HepG2 (cell line): ENCODE measurements around the gene CCDC142. TPM values are rescaled to one million over a fixed set of nuclear protein-coding genes. Genes with fewer than 3 reads are reported as not detected.

Experiments used
- BATF2 ChIP-seq: sonication (generic); formaldehyde crosslinking; IDR thresholded peaks from 2 replicates; pipeline ENCODE4 v1.8.0; 2022; ENCODE audit warnings: mild to moderate bottlenecking, missing genetic modification reagents, moderate library complexity
- BORCS8-MEF2B ChIP-seq: sonication (generic); formaldehyde crosslinking; IDR thresholded peaks from 2 replicates; pipeline ENCODE4 v1.8.0; 2022; ENCODE audit warnings: mild to moderate bottlenecking, missing genetic modification reagents
- CHCHD3 ChIP-seq: sonication (generic); formaldehyde crosslinking; IDR thresholded peaks from 2 replicates; pipeline ENCODE4 v1.8.0; 2022; ENCODE audit warnings: mild to moderate bottlenecking, missing genetic modification reagents, moderate library complexity
- CREB3 ChIP-seq: sonication (generic); formaldehyde crosslinking; IDR thresholded peaks from 2 replicates; pipeline ENCODE4 v1.5.0; 2020; ENCODE audit warnings: missing genetic modification reagents
- DNMT3B ChIP-seq: conservative IDR thresholded peaks from 2 replicates; pipeline ENCODE4 v1.6.1; 2016; ENCODE audit warnings: missing biosample characterization, control low read depth
- HES4 ChIP-seq: sonication (generic); formaldehyde crosslinking; IDR thresholded peaks from 2 replicates; pipeline ENCODE4 v1.9.0; 2021; ENCODE audit warnings: mild to moderate bottlenecking, missing genetic modification reagents, borderline replicate concordance
- NBN ChIP-seq: fragments of 450-650 bp; conservative IDR thresholded peaks from 2 replicates; pipeline ENCODE4 v1.6.1; 2017
- PATZ1 ChIP-seq: sonication (generic); formaldehyde crosslinking; IDR thresholded peaks from 2 replicates; pipeline ENCODE4 v1.4.0; 2020; ENCODE audit warnings: missing genetic modification reagents
- PLRG1 ChIP-seq: fragments of 450-650 bp; conservative IDR thresholded peaks from 2 replicates; pipeline ENCODE4 v1.6.1; 2016
- POGK ChIP-seq: sonication (generic); formaldehyde crosslinking; conservative IDR thresholded peaks from 2 replicates; pipeline ENCODE4 v1.8.0; 2022; ENCODE audit warnings: mild to moderate bottlenecking, moderate library complexity, missing genetic modification reagents
- POGZ ChIP-seq: sonication (generic); formaldehyde crosslinking; IDR thresholded peaks from 2 replicates; pipeline ENCODE4 v1.4.0; 2020; ENCODE audit warnings: mild to moderate bottlenecking, missing genetic modification reagents
- POLR2AphosphoS5 ChIP-seq: IDR thresholded peaks from 2 replicates; pipeline ENCODE4 v1.6.1; 2012; ENCODE audit warnings: low read depth, low read length
- RXRA ChIP-seq: sonication (generic); formaldehyde crosslinking; IDR thresholded peaks from 2 replicates; pipeline ENCODE4 v1.5.1; 2020; ENCODE audit warnings: missing genetic modification reagents
- SIN3A ChIP-seq: IDR thresholded peaks from 2 replicates; pipeline ENCODE4 v1.6.1; 2011; ENCODE audit warnings: low read depth, mild to moderate bottlenecking, control low read depth, low read length, borderline replicate concordance
- SP4 ChIP-seq: sonication (generic); formaldehyde crosslinking; IDR thresholded peaks from 2 replicates; pipeline ENCODE4 v1.8.1; 2023; ENCODE audit warnings: mild to moderate bottlenecking, missing genetic modification reagents
- SSRP1 ChIP-seq: IDR thresholded peaks from 2 replicates; pipeline ENCODE4 v1.6.1; 2016; ENCODE audit warnings: control low read depth
- U2AF2 ChIP-seq: fragments of 200-400 bp; formaldehyde crosslinking; IDR thresholded peaks from 2 replicates; pipeline ENCODE4 v1.6.1; 2017; ENCODE audit warnings: low read depth, mild to moderate bottlenecking, low read length
- ZBTB14 ChIP-seq: sonication (generic); formaldehyde crosslinking; IDR thresholded peaks from 2 replicates; pipeline ENCODE4 v1.4.0; 2020; ENCODE audit warnings: missing genetic modification reagents
- ZC3H4 ChIP-seq: sonication (generic); formaldehyde crosslinking; IDR thresholded peaks from 2 replicates; pipeline ENCODE4 v1.4.0; 2020; ENCODE audit warnings: missing genetic modification reagents, borderline replicate concordance
- ZFY ChIP-seq: sonication (generic); formaldehyde crosslinking; IDR thresholded peaks from 2 replicates; pipeline ENCODE4 v1.4.0; 2020; ENCODE audit warnings: missing genetic modification reagents
- ZNF451 ChIP-seq: sonication (generic); formaldehyde crosslinking; IDR thresholded peaks from 2 replicates; pipeline ENCODE4 v1.5.0; 2020; ENCODE audit warnings: mild to moderate bottlenecking, missing genetic modification reagents
- ZNF83 ChIP-seq: sonication (generic); formaldehyde crosslinking; IDR thresholded peaks from 2 replicates; pipeline ENCODE4 v1.4.0; 2020; ENCODE audit warnings: missing genetic modification reagents, mild to moderate bottlenecking, borderline replicate concordance
- polyA plus RNA-seq, 8 experiments: library from polyadenylated mRNA; depleted of rRNA in 3 of 8; stranded (reverse) in 7 of 8; unstranded in 1 of 8; fragments of >200 nt; fragmentation: Illumina TruSeq in 4 of 8; extraction: Trizol in 4 of 8; gene quantifications; 2 replicates each; pipeline versions ENCODE4 v1.2.1 to v1.2.3, GENCODE V29; 2011 to 2016; ENCODE audit warnings: low read depth in 4 of 8, missing spikeins in 1 of 8, mixed read lengths in 1 of 8; ENCODE audit not compliant: insufficient read depth in 1 of 8
- total RNA-seq, 5 experiments: library from RNA; depleted of rRNA; stranded (reverse); fragments of >200 nt; fragmentation: Illumina TruSeq; extraction: Trizol; gene quantifications; 2 replicates each; pipeline ENCODE4 v1.2.3, GENCODE V29; 2016; ENCODE audit warnings: low read depth in 1 of 5

The CCDC142 gene
- total and polyA plus RNA-seq, 2 of the 13 experiments (the other 11 are each of a cell fraction or from before 2014, with no cell fraction given): 14.7 to 30.4 TPM

- TF ChIP-seq BORCS8-MEF2B (CRISPR knock-in tag): peak; percentile 62; the same call in 1 of the 2 replicates
- TF ChIP-seq SP4 (CRISPR knock-in tag): no peak
- TF ChIP-seq ZNF451 (CRISPR knock-in tag): 0 out of 2 replicates have a peak, but pooled peaks have one; percentile 11
- no peak for TF ChIP-seq NBN
- TF ChIP-seq U2AF2: no peak
- no peak for TF ChIP-seq SIN3A
- no peak for TF ChIP-seq BATF2 (CRISPR knock-in tag)
- TF ChIP-seq ZC3H4 (CRISPR knock-in tag): 0 out of 2 replicates have a peak, but pooled peaks have one; percentile 27
- TF ChIP-seq CHCHD3 (CRISPR knock-in tag): no peak
- no peak for TF ChIP-seq POGK (CRISPR knock-in tag)
- no peak for TF ChIP-seq PLRG1
- no peak for TF ChIP-seq CREB3 (CRISPR knock-in tag)
- peak; percentile 59; the same call in 1 of the 2 replicates for TF ChIP-seq POLR2AphosphoS5
- peak; percentile 56; the same call in 1 of the 2 replicates for TF ChIP-seq ZFY
- TF ChIP-seq HES4: 0 out of 2 replicates have a peak, but pooled peaks have one; percentile 13
- no peak for TF ChIP-seq ZNF83
- peak; percentile 32; the same call in 1 of the 2 replicates for TF ChIP-seq POGZ (CRISPR knock-in tag)
- no peak for TF ChIP-seq ZBTB14
- peak; percentile 66 for TF ChIP-seq SSRP1
- TF ChIP-seq DNMT3B (CRISPR knock-in tag): 0 out of 2 replicates have a peak, but pooled peaks have one; percentile 58
- TF ChIP-seq RXRA: no peak
- peak; percentile 6; the same call in 1 of the 2 replicates for TF ChIP-seq PATZ1 (CRISPR knock-in tag)
These were observed 18.7 kb upstream of the CCDC142 start (continued) for GRCh38 chr2:74501335-74502071.
